T-helper 2 cell treated with Interferon-gamma antibody and Interleukin-4, amounts not matched to agents 5 μg/mL and 100 μg/mL, for 36 hours (primary cell): Measurements from ENCODE around the gene ASTN2.

Experiments
- DNase-seq: peaks from one replicate; pipeline ENCODE4 v3.0.0; 2021; ENCODE audit warnings: low spot score
- H3K27ac Mint-ChIP-seq: one replicate; pipeline ENCODE4 v1.8.0; 2021; ENCODE audit warnings: mild to moderate bottlenecking, mixed read lengths
- H3K27me3 Mint-ChIP-seq: one replicate; pipeline ENCODE4 v1.8.0; 2021; ENCODE audit warnings: low read depth, mixed read lengths
- H3K36me3 Mint-ChIP-seq: one replicate; pipeline ENCODE4 v1.8.0; 2021; ENCODE audit warnings: low read depth, mixed read lengths
- H3K4me1 Mint-ChIP-seq: one replicate; pipeline ENCODE4 v1.8.0; 2021; ENCODE audit warnings: low read depth, mixed read lengths
- H3K4me3 Mint-ChIP-seq: one replicate; pipeline ENCODE4 v1.8.0; 2022; ENCODE audit warnings: mild to moderate bottlenecking, moderate library complexity, mixed read lengths
- H3K9me3 Mint-ChIP-seq: one replicate; pipeline ENCODE4 v1.8.0; 2021; ENCODE audit warnings: mixed read lengths

Gene ASTN2

GRCh38 chr9:117293206-117294114, 121.4 kb downstream of the ASTN2 start:
- H3K4me3 Mint-ChIP-seq: no peak overlapping the region
- H3K9me3 Mint-ChIP-seq: no peaks in the 10 kb centered on the region
- DNase-seq: no peak
- H3K36me3 Mint-ChIP-seq: no peaks in the 10 kb centered on the region
- no peak overlapping the region for H3K27ac Mint-ChIP-seq
- no peaks in the 10 kb centered on the region for H3K27me3 Mint-ChIP-seq
- H3K4me1 Mint-ChIP-seq: no peaks in the 10 kb centered on the region

GRCh38 chr9:117290856-117291622, 123.8 kb downstream of the ASTN2 start:
- DNase-seq: no peak
- no peaks in the 10 kb centered on the region for H3K36me3 Mint-ChIP-seq
- no peaks in the 10 kb centered on the region for H3K4me1 Mint-ChIP-seq
- no peaks in the 10 kb centered on the region for H3K27me3 Mint-ChIP-seq
- H3K27ac Mint-ChIP-seq: no peak overlapping the region
- H3K4me3 Mint-ChIP-seq: no peak overlapping the region
- H3K9me3 Mint-ChIP-seq: no peaks in the 10 kb centered on the region

GRCh38 chr9:117290306-117290840, 124.5 kb downstream of the ASTN2 start:
- Mint-ChIP-seq H3K4me3 (no peak overlapping the region), H3K27ac (no peak overlapping the region), H3K27me3 (no peaks in the 10 kb centered on the region), H3K36me3 (no peaks in the 10 kb centered on the region), H3K4me1 (no peaks in the 10 kb centered on the region), H3K9me3 (no peaks in the 10 kb centered on the region)
- DNase-seq: no peak

GRCh38 chr9:117286245-117286644, 128.6 kb downstream of the ASTN2 start:
- no peak for DNase-seq
- no peaks in the 10 kb centered on the region for H3K9me3 Mint-ChIP-seq
- no peak overlapping the region for H3K27ac Mint-ChIP-seq
- no peaks in the 10 kb centered on the region for H3K4me1 Mint-ChIP-seq
- no peaks in the 10 kb centered on the region for H3K27me3 Mint-ChIP-seq
- no peaks in the 10 kb centered on the region for H3K36me3 Mint-ChIP-seq
- H3K4me3 Mint-ChIP-seq: no peak overlapping the region

GRCh38 chr9:117284414-117284813, 130.4 kb downstream of the ASTN2 start:
- no peaks in the 10 kb centered on the region for H3K4me1 Mint-ChIP-seq
- H3K9me3 Mint-ChIP-seq: no peaks in the 10 kb centered on the region
- H3K27ac Mint-ChIP-seq: no peak overlapping the region
- DNase-seq: no peak
- H3K4me3 Mint-ChIP-seq: no peak overlapping the region
- H3K36me3 Mint-ChIP-seq: no peaks in the 10 kb centered on the region
- no peaks in the 10 kb centered on the region for H3K27me3 Mint-ChIP-seq

- Mint-ChIP-seq H3K4me1 (no peaks in the 10 kb centered on the region), H3K27ac (no peak overlapping the region), H3K36me3 (no peaks in the 10 kb centered on the region), H3K27me3 (no peaks in the 10 kb centered on the region), H3K4me3 (no peak overlapping the region), H3K9me3 (no peaks in the 10 kb centered on the region)
- no peak for DNase-seq
Observed at GRCh38 chr9:117282541-117282940, 132.3 kb downstream of the ASTN2 start.

GRCh38 chr9:117278471-117279035, 136.3 kb downstream of the ASTN2 start:
- H3K4me3 Mint-ChIP-seq: no peak overlapping the region

GRCh38 chr9:117278020-117278419, 136.8 kb downstream of the ASTN2 start:
- no peaks in the 10 kb centered on the region for H3K4me1 Mint-ChIP-seq
- H3K9me3 Mint-ChIP-seq: no peaks in the 10 kb centered on the region
- H3K36me3 Mint-ChIP-seq: no peaks in the 10 kb centered on the region
- no peaks in the 10 kb centered on the region for H3K27me3 Mint-ChIP-seq
- no peak overlapping the region for H3K4me3 Mint-ChIP-seq
- no peak overlapping the region for H3K27ac Mint-ChIP-seq
- DNase-seq: no peak

More at GRCh38 chr9:117278471-117279035, 136.3 kb downstream of the ASTN2 start:
- DNase-seq: no peak
- Mint-ChIP-seq H3K27ac (no peak overlapping the region), H3K4me1 (no peaks in the 10 kb centered on the region), H3K27me3 (no peaks in the 10 kb centered on the region), H3K36me3 (no peaks in the 10 kb centered on the region), H3K9me3 (no peaks in the 10 kb centered on the region)

- no peak overlapping the region for H3K27ac Mint-ChIP-seq
- H3K4me3 Mint-ChIP-seq: no peak overlapping the region
- DNase-seq: no peak
- H3K4me1 Mint-ChIP-seq: no peaks in the 10 kb centered on the region
- H3K36me3 Mint-ChIP-seq: no peaks in the 10 kb centered on the region
- H3K27me3 Mint-ChIP-seq: no peaks in the 10 kb centered on the region
- H3K9me3 Mint-ChIP-seq: peaks cover 5% of the 10 kb centered on the region
Observed at GRCh38 chr9:117276444-117276843, 138.4 kb downstream of the ASTN2 start.

- Mint-ChIP-seq H3K27ac (no peak overlapping the region), H3K4me3 (no peak overlapping the region), H3K4me1 (no peaks in the 10 kb centered on the region), H3K36me3 (no peaks in the 10 kb centered on the region), H3K9me3 (peaks cover 5% of the 10 kb centered on the region), H3K27me3 (no peaks in the 10 kb centered on the region)
- no peak for DNase-seq
Observed at GRCh38 chr9:117273612-117274011, 141.2 kb downstream of the ASTN2 start.

- no peaks in the 10 kb centered on the region for H3K4me1 Mint-ChIP-seq
- H3K27ac Mint-ChIP-seq: no peak overlapping the region
- peaks cover 5% of the 10 kb centered on the region for H3K9me3 Mint-ChIP-seq
- no peaks in the 10 kb centered on the region for H3K36me3 Mint-ChIP-seq
- no peaks in the 10 kb centered on the region for H3K27me3 Mint-ChIP-seq
- no peak overlapping the region for H3K4me3 Mint-ChIP-seq
- no peak for DNase-seq
Observed at GRCh38 chr9:117268847-117269446, 145.9 kb downstream of the ASTN2 start.

- H3K9me3 Mint-ChIP-seq: no peaks in the 10 kb centered on the region
- no peak for DNase-seq
- no peak overlapping the region for H3K4me3 Mint-ChIP-seq
- H3K27ac Mint-ChIP-seq: no peak overlapping the region
- H3K4me1 Mint-ChIP-seq: no peaks in the 10 kb centered on the region
- H3K27me3 Mint-ChIP-seq: no peaks in the 10 kb centered on the region
- no peaks in the 10 kb centered on the region for H3K36me3 Mint-ChIP-seq
Observed at GRCh38 chr9:117266855-117267497, 147.9 kb downstream of the ASTN2 start.

GRCh38 chr9:117265253-117265652, 149.6 kb downstream of the ASTN2 start:
- no peaks in the 10 kb centered on the region for H3K27me3 Mint-ChIP-seq
- H3K9me3 Mint-ChIP-seq: no peaks in the 10 kb centered on the region
- H3K4me1 Mint-ChIP-seq: no peaks in the 10 kb centered on the region
- H3K4me3 Mint-ChIP-seq: no peak overlapping the region
- H3K27ac Mint-ChIP-seq: no peak overlapping the region
- no peaks in the 10 kb centered on the region for H3K36me3 Mint-ChIP-seq
- no peak for DNase-seq
